ENCODE results near the gene PER2. TPM values are rescaled to one million over a fixed set of nuclear protein-coding genes. Genes with fewer than 3 reads are reported as not detected.

The PER2 gene
- total and polyA plus RNA-seq, 2 of the 13 experiments (the other 11 are each of a cell fraction or from before 2014, with no cell fraction given), result 5.1 to 9.4 TPM

GRCh38 chr2:238254095-238254723 lies 34.2 kb downstream of the PER2 start:
- POLR2A ChIA-PET, result interaction anchor here (0.7 kb wide), 1 partner anchor 11 kb away, joined by 3 read pairs; no protein-coding TSS in a partner anchor
- no peak overlapping the region for H3K27ac ChIP-seq (ENCODE audit: extremely low read length, insufficient read depth, low read length)
- H3K79me2 ChIP-seq (ENCODE audit: insufficient read depth, low read length), result no peaks in the 10 kb centered on the region
- ATAC-seq, result no peak
- peaks cover 10% of the 10 kb centered on the region for H3K4me1 ChIP-seq (ENCODE audit: insufficient read depth, low read length)
- peaks cover 52 to 80% of the 10 kb centered on the region in 2 experiments for H3K36me3 ChIP-seq (replicated peaks in 1 of 2; ENCODE audit: control insufficient read depth in 1 of 2, insufficient read depth in 2 of 2, low read length in 2 of 2)
- no TSS peak for BruUV-seq (replicated peaks)
- FAIRE-seq, result no peak
- H3K9me3 ChIP-seq (ENCODE audit: low read length), result no peaks in the 10 kb centered on the region
- no peak overlapping the region for H3K4me3 ChIP-seq (replicated peaks in 1 of 3; ENCODE audit: insufficient read depth in 1 of 3, low read depth in 2 of 3, low read length in 3 of 3)
- DNase-seq (ENCODE audit: low spot score), result no peak
- no peaks in the 10 kb centered on the region for H4K20me1 ChIP-seq (ENCODE audit: insufficient read depth, low read length)
- intact Hi-C loops (cut with micrococcal nuclease; ENCODE audit: unreplicated experiment) (no loop called here), in situ Hi-C loops (cut with HindIII; ENCODE audit: extremely low pct_ligation_motif_present, low pct_unique_long_range_greater_than_20kb) (no loop called here)
- no peak overlapping the region for H3K9ac ChIP-seq (ENCODE audit: insufficient read depth, low read depth, low read length)
- no peak overlapping the region for H2AFZ ChIP-seq (ENCODE audit: low read length)
- 98% methylated on average over 4 of the region's 4 CpGs for WGBS (ENCODE audit: low lambda C conversion rate)
- TF ChIP-seq SCMH1 (CRISPR knock-in tag; IDR thresholded peaks at IDR 0.05; ENCODE audit: borderline replicate concordance) (no peak), POLR2AphosphoS2 (IDR thresholded peaks at IDR 0.05; ENCODE audit: low read depth, low read length) (no peak), FOXM1 (CRISPR knock-in tag; IDR thresholded peaks at IDR 0.05) (no peak), MAFF (IDR thresholded peaks at IDR 0.05; ENCODE audit: low read depth, low read length) (peak; percentile 40; the same call in 1 of the 2 replicates), ZMAT5 (CRISPR knock-in tag; IDR thresholded peaks at IDR 0.05; ENCODE audit: borderline replicate concordance, low read depth) (no peak), NFE2L2 (IDR thresholded peaks at IDR 0.05; ENCODE audit: low read length) (no peak), ETV5 (CRISPR knock-in tag; IDR thresholded peaks at IDR 0.05; ENCODE audit: borderline replicate concordance) (no peak), ZSCAN22 (CRISPR knock-in tag; IDR thresholded peaks at IDR 0.05) (no peak), ZNF124 (CRISPR knock-in tag; IDR thresholded peaks at IDR 0.05) (no peak), ZNF512B (CRISPR knock-in tag; IDR thresholded peaks at IDR 0.05; ENCODE audit: borderline replicate concordance) (no peak), MAFK (conservative IDR thresholded peaks at IDR 0.05 in 1 of 2, IDR thresholded peaks at IDR 0.05 in 1 of 2; ENCODE audit: low read length in 2 of 2) (peak; percentile 37 to 55; a peak in 2 of 4 replicates)
- TF ChIP-seq, protein P1, sequence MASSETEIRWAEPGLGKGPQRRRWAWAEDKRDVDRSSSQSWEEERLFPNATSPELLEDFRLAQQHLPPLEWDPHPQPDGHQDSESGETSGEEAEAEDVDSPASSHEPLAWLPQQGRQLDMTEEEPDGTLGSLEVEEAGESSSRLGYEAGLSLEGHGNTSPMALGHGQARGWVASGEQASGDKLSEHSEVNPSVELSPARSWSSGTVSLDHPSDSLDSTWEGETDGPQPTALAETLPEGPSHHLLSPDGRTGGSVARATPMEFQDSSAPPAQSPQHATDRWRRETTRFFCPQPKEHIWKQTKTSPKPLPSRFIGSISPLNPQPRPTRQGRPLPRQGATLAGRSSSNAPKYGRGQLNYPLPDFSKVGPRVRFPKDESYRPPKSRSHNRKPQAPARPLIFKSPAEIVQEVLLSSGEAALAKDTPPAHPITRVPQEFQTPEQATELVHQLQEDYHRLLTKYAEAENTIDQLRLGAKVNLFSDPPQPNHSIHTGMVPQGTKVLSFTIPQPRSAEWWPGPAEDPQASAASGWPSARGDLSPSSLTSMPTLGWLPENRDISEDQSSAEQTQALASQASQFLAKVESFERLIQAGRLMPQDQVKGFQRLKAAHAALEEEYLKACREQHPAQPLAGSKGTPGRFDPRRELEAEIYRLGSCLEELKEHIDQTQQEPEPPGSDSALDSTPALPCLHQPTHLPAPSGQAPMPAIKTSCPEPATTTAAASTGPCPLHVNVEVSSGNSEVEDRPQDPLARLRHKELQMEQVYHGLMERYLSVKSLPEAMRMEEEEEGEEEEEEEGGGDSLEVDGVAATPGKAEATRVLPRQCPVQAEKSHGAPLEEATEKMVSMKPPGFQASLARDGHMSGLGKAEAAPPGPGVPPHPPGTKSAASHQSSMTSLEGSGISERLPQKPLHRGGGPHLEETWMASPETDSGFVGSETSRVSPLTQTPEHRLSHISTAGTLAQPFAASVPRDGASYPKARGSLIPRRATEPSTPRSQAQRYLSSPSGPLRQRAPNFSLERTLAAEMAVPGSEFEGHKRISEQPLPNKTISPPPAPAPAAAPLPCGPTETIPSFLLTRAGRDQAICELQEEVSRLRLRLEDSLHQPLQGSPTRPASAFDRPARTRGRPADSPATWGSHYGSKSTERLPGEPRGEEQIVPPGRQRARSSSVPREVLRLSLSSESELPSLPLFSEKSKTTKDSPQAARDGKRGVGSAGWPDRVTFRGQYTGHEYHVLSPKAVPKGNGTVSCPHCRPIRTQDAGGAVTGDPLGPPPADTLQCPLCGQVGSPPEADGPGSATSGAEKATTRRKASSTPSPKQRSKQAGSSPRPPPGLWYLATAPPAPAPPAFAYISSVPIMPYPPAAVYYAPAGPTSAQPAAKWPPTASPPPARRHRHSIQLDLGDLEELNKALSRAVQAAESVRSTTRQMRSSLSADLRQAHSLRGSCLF (CRISPR knock-in tag; IDR thresholded peaks at IDR 0.05; ENCODE audit: borderline replicate concordance), result no peak
- TF ChIP-seq, protein P2, sequence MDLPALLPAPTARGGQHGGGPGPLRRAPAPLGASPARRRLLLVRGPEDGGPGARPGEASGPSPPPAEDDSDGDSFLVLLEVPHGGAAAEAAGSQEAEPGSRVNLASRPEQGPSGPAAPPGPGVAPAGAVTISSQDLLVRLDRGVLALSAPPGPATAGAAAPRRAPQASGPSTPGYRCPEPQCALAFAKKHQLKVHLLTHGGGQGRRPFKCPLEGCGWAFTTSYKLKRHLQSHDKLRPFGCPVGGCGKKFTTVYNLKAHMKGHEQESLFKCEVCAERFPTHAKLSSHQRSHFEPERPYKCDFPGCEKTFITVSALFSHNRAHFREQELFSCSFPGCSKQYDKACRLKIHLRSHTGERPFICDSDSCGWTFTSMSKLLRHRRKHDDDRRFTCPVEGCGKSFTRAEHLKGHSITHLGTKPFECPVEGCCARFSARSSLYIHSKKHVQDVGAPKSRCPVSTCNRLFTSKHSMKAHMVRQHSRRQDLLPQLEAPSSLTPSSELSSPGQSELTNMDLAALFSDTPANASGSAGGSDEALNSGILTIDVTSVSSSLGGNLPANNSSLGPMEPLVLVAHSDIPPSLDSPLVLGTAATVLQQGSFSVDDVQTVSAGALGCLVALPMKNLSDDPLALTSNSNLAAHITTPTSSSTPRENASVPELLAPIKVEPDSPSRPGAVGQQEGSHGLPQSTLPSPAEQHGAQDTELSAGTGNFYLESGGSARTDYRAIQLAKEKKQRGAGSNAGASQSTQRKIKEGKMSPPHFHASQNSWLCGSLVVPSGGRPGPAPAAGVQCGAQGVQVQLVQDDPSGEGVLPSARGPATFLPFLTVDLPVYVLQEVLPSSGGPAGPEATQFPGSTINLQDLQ (CRISPR knock-in tag; IDR thresholded peaks at IDR 0.05), result no peak
- H3K4me2 ChIP-seq (ENCODE audit: low read depth, low read length), result no peak overlapping the region
- CTCF ChIA-PET (ENCODE audit: low intra/inter-chr PET ratio, low total read pairs), result no interaction called here
- H3K27me3 ChIP-seq (ENCODE audit: control insufficient read depth in 1 of 2, insufficient read depth in 2 of 2, low read length in 2 of 2), result no peaks in the 10 kb centered on the region
